ENCODE data around the gene CLDN10.

CLDN10 gene

GRCh38 chr13:95571941-95572340, 19.4 kb downstream of the CLDN10 start:
- WGBS = 77% methylated on average over 6 of the region's 6 CpGs
- no peak overlapping the region for H4K8ac ChIP-seq (ENCODE audit: low read length)

GRCh38 chr13:95573221-95573620, 20.7 kb downstream of the CLDN10 start:
- no peak overlapping the region for H2AK5ac ChIP-seq (ENCODE audit: low read length, severe bottlenecking)
- H2AFZ ChIP-seq (ENCODE audit: low read depth, low read length) = no peak overlapping the region
- H3K9me3 ChIP-seq (ENCODE audit: control insufficient read depth, low read length) = no peaks in the 10 kb centered on the region
- H3K27me3 ChIP-seq (ENCODE audit: control insufficient read depth in 1 of 2, insufficient read depth in 1 of 2, low read length in 2 of 2) = no peaks in the 10 kb centered on the region
- H4K8ac ChIP-seq (ENCODE audit: low read length) = no peak overlapping the region
- DNase-seq = no peak
- no peak overlapping the region for H3K23ac ChIP-seq (ENCODE audit: low read length in 2 of 2)
- no peak overlapping the region for H3K4me3 ChIP-seq (ENCODE audit: insufficient read depth in 1 of 2, low read depth in 1 of 2, low read length in 2 of 2)
- H3K4me1 ChIP-seq (ENCODE audit: control insufficient read depth, insufficient read depth, low read depth, low read length) = no peaks in the 10 kb centered on the region
- no peak overlapping the region for H3K27ac ChIP-seq (ENCODE audit: low read length, poor library complexity, severe bottlenecking)
- no peak overlapping the region for H3K18ac ChIP-seq (ENCODE audit: low read depth in 1 of 2, low read length in 2 of 2)
- no peak overlapping the region for H2BK12ac ChIP-seq (ENCODE audit: low read length in 2 of 2)
- H3K9ac ChIP-seq (ENCODE audit: low read length) = no peak overlapping the region
- 98% methylated on average over 4 of the region's 4 CpGs for WGBS
- H3K4me2 ChIP-seq (ENCODE audit: low read length, poor library complexity, severe bottlenecking) = no peak overlapping the region
- H4K91ac ChIP-seq (ENCODE audit: low read length) = no peak overlapping the region
- no peak overlapping the region for H3K14ac ChIP-seq (ENCODE audit: low read length in 2 of 2)
- H3K79me1 ChIP-seq (replicated peaks; ENCODE audit: low read length, poor library complexity, severe bottlenecking) = no peaks in the 10 kb centered on the region
- H3K36me3 ChIP-seq (ENCODE audit: control insufficient read depth in 1 of 2, insufficient read depth in 2 of 2, low read depth in 1 of 2, low read length in 2 of 2) = peaks cover 11 to 27% of the 10 kb centered on the region in 2 experiments
- no peak overlapping the region for H2BK5ac ChIP-seq (ENCODE audit: low read depth, low read length, poor library complexity, severe bottlenecking)
- no peak overlapping the region for H2BK120ac ChIP-seq (ENCODE audit: low read depth, low read length)
- H3K4ac ChIP-seq (ENCODE audit: low read depth in 1 of 2, low read length in 2 of 2) = no peak overlapping the region
- no peak overlapping the region for H2BK15ac ChIP-seq (ENCODE audit: low read depth, poor library complexity, severe bottlenecking)

More at GRCh38 chr13:95571941-95572340, 19.4 kb downstream of the CLDN10 start:
- H3K79me1 ChIP-seq (replicated peaks; ENCODE audit: low read length, poor library complexity, severe bottlenecking) = no peaks in the 10 kb centered on the region
- H3K4me3 ChIP-seq (ENCODE audit: insufficient read depth in 1 of 2, low read depth in 1 of 2, low read length in 2 of 2) = no peak overlapping the region
- no peak overlapping the region for H2BK12ac ChIP-seq (ENCODE audit: low read length in 2 of 2)
- no peak overlapping the region for H2BK120ac ChIP-seq (ENCODE audit: low read depth, low read length)
- H3K14ac ChIP-seq (ENCODE audit: low read length in 2 of 2) = no peak overlapping the region
- H4K91ac ChIP-seq (ENCODE audit: low read length) = no peak overlapping the region
- no peak overlapping the region for H2BK5ac ChIP-seq (ENCODE audit: low read depth, low read length, poor library complexity, severe bottlenecking)
- no peak for DNase-seq
- no peak overlapping the region for H3K4ac ChIP-seq (ENCODE audit: low read depth in 1 of 2, low read length in 2 of 2)
- H3K4me1 ChIP-seq (ENCODE audit: control insufficient read depth, insufficient read depth, low read depth, low read length) = no peaks in the 10 kb centered on the region
- H3K27me3 ChIP-seq (ENCODE audit: control insufficient read depth in 1 of 2, insufficient read depth in 1 of 2, low read length in 2 of 2) = no peaks in the 10 kb centered on the region
- H3K9ac ChIP-seq (ENCODE audit: low read length) = no peak overlapping the region
- H2BK15ac ChIP-seq (ENCODE audit: low read depth, poor library complexity, severe bottlenecking) = no peak overlapping the region
- H3K4me2 ChIP-seq (ENCODE audit: low read length, poor library complexity, severe bottlenecking) = no peak overlapping the region
- no peak overlapping the region for H3K18ac ChIP-seq (ENCODE audit: low read depth in 1 of 2, low read length in 2 of 2)
- no peak overlapping the region for H2AK5ac ChIP-seq (ENCODE audit: low read length, severe bottlenecking)
- no peak overlapping the region for H2AFZ ChIP-seq (ENCODE audit: low read depth, low read length)
- H3K36me3 ChIP-seq (ENCODE audit: control insufficient read depth in 1 of 2, insufficient read depth in 2 of 2, low read depth in 1 of 2, low read length in 2 of 2) = peaks cover 11 to 14% of the 10 kb centered on the region in 2 experiments
- no peak overlapping the region for H3K27ac ChIP-seq (ENCODE audit: low read length, poor library complexity, severe bottlenecking)
- H3K9me3 ChIP-seq (ENCODE audit: control insufficient read depth, low read length) = no peaks in the 10 kb centered on the region
- no peak overlapping the region for H3K23ac ChIP-seq (ENCODE audit: low read length in 2 of 2)

- Histone ChIP-seq H3K9ac (ENCODE audit: low read length) (no peak overlapping the region), H2AK5ac (ENCODE audit: low read length, severe bottlenecking) (no peak overlapping the region), H3K4me2 (ENCODE audit: low read length, poor library complexity, severe bottlenecking) (no peak overlapping the region), H2BK12ac (ENCODE audit: low read length in 2 of 2) (no peak overlapping the region), H4K8ac (ENCODE audit: low read length) (no peak overlapping the region), H2BK15ac (ENCODE audit: low read depth, poor library complexity, severe bottlenecking) (no peak overlapping the region), H3K4me3 (ENCODE audit: insufficient read depth in 1 of 2, low read depth in 1 of 2, low read length in 2 of 2) (no peak overlapping the region), H3K9me3 (ENCODE audit: control insufficient read depth, low read length) (no peaks in the 10 kb centered on the region), H3K4me1 (ENCODE audit: control insufficient read depth, insufficient read depth, low read depth, low read length) (no peaks in the 10 kb centered on the region), H2BK120ac (ENCODE audit: low read depth, low read length) (no peak overlapping the region), H3K36me3 (ENCODE audit: control insufficient read depth in 1 of 2, insufficient read depth in 2 of 2, low read depth in 1 of 2, low read length in 2 of 2) (peaks cover 24 to 81% of the 10 kb centered on the region in 2 experiments), H4K91ac (ENCODE audit: low read length) (no peak overlapping the region), H3K4ac (ENCODE audit: low read depth in 1 of 2, low read length in 2 of 2) (no peak overlapping the region), H3K27me3 (ENCODE audit: control insufficient read depth in 1 of 2, insufficient read depth in 1 of 2, low read length in 2 of 2) (no peaks in the 10 kb centered on the region), H3K14ac (ENCODE audit: low read length in 2 of 2) (no peak overlapping the region), H3K27ac (ENCODE audit: low read length, poor library complexity, severe bottlenecking) (no peak overlapping the region), H3K18ac (ENCODE audit: low read depth in 1 of 2, low read length in 2 of 2) (no peak overlapping the region), H2BK5ac (ENCODE audit: low read depth, low read length, poor library complexity, severe bottlenecking) (no peak overlapping the region), H3K23ac (ENCODE audit: low read length in 2 of 2) (no peak overlapping the region), H3K79me1 (replicated peaks; ENCODE audit: low read length, poor library complexity, severe bottlenecking) (peaks cover 2% of the 10 kb centered on the region), H2AFZ (ENCODE audit: low read depth, low read length) (no peak overlapping the region)
- over 99% methylated on average over 3 of the region's 3 CpGs for WGBS
- DNase-seq = no peak
Measured at GRCh38 chr13:95579303-95579702, 26.8 kb downstream of the CLDN10 start.

- no peak overlapping the region for H2BK120ac ChIP-seq (ENCODE audit: low read depth, low read length)
- no peaks in the 10 kb centered on the region for H3K4me1 ChIP-seq (ENCODE audit: control insufficient read depth, insufficient read depth, low read depth, low read length)
- no peak overlapping the region for H3K4ac ChIP-seq (ENCODE audit: low read depth in 1 of 2, low read length in 2 of 2)
- no peak overlapping the region for H3K18ac ChIP-seq (ENCODE audit: low read depth in 1 of 2, low read length in 2 of 2)
- no peaks in the 10 kb centered on the region for H3K9me3 ChIP-seq (ENCODE audit: control insufficient read depth, low read length)
- H3K27ac ChIP-seq (ENCODE audit: low read length, poor library complexity, severe bottlenecking) = no peak overlapping the region
- no peak overlapping the region for H2BK15ac ChIP-seq (ENCODE audit: low read depth, poor library complexity, severe bottlenecking)
- H3K23ac ChIP-seq (ENCODE audit: low read length in 2 of 2) = no peak overlapping the region
- H3K14ac ChIP-seq (ENCODE audit: low read length in 2 of 2) = no peak overlapping the region
- H2AK5ac ChIP-seq (ENCODE audit: low read length, severe bottlenecking) = no peak overlapping the region
- H3K36me3 ChIP-seq (ENCODE audit: control insufficient read depth in 1 of 2, insufficient read depth in 2 of 2, low read depth in 1 of 2, low read length in 2 of 2) = peaks cover 32 to 92% of the 10 kb centered on the region in 2 experiments
- no peak overlapping the region for H3K4me2 ChIP-seq (ENCODE audit: low read length, poor library complexity, severe bottlenecking)
- no peak overlapping the region for H2BK12ac ChIP-seq (ENCODE audit: low read length in 2 of 2)
- H4K91ac ChIP-seq (ENCODE audit: low read length) = no peak overlapping the region
- 100% methylated on average over 1 of the region's 4 CpGs for WGBS
- no peaks in the 10 kb centered on the region for H3K27me3 ChIP-seq (ENCODE audit: control insufficient read depth in 1 of 2, insufficient read depth in 1 of 2, low read length in 2 of 2)
- H3K9ac ChIP-seq (ENCODE audit: low read length) = no peak overlapping the region
- H2BK5ac ChIP-seq (ENCODE audit: low read depth, low read length, poor library complexity, severe bottlenecking) = no peak overlapping the region
- no peak overlapping the region for H2AFZ ChIP-seq (ENCODE audit: low read depth, low read length)
- H3K4me3 ChIP-seq (ENCODE audit: insufficient read depth in 1 of 2, low read depth in 1 of 2, low read length in 2 of 2) = no peak overlapping the region
- H4K8ac ChIP-seq (ENCODE audit: low read length) = no peak overlapping the region
- DNase-seq = no peak
- H3K79me1 ChIP-seq (replicated peaks; ENCODE audit: low read length, poor library complexity, severe bottlenecking) = peaks cover 12% of the 10 kb centered on the region
Measured at GRCh38 chr13:95585867-95586266, 33.3 kb downstream of the CLDN10 start.
